Loucy (cell line): ENCODE measurements around the gene IL7R.

Experiments used
- EZH2phosphoT487 ChIP-seq: fragments of 200-600 bp; IDR thresholded peaks from 2 replicates; pipeline ENCODE4 v1.6.1; 2018; ENCODE audit warnings: antibody characterized with exemption, mild to moderate bottlenecking, moderate library complexity, borderline replicate concordance
- TF ChIP-seq, protein P1 (sequence below): fragments of 200-600 bp; sonication (generic); conservative IDR thresholded peaks from 2 replicates; pipeline ENCODE4 v1.5.1; 2014; ENCODE audit warnings: mild to moderate bottlenecking, antibody characterized with exemption, low read length

DNA sequence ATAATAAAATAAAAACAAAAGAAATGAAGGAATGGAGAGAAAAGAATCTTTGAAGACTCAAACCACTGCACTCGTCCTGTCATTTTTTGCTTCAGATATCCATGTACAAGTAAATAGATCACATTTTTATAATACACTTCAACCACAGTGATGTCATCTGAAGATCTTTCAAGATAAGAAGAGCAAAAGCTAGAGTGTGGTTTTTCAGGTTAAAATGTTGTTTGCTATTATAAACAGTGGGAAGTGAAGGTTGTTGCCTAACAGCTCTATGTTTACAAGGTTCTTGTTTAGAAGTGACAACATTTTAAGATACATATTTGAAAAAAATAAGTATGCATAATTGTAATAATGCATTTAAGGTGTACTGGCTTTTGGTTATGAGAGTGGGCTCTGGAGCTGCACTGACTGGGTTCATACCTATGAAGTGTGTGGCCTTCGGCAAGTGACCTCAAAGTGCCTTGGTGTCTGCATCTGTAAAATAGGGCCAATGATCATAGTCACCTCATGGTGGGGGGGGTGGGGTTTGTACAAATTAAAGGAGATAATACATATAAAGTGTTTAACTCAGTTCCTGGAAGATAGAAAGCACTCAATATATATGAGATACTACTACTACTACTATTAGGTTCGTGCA is 45.5 kb upstream of the IL7R start:
- TF ChIP-seq, protein P1, sequence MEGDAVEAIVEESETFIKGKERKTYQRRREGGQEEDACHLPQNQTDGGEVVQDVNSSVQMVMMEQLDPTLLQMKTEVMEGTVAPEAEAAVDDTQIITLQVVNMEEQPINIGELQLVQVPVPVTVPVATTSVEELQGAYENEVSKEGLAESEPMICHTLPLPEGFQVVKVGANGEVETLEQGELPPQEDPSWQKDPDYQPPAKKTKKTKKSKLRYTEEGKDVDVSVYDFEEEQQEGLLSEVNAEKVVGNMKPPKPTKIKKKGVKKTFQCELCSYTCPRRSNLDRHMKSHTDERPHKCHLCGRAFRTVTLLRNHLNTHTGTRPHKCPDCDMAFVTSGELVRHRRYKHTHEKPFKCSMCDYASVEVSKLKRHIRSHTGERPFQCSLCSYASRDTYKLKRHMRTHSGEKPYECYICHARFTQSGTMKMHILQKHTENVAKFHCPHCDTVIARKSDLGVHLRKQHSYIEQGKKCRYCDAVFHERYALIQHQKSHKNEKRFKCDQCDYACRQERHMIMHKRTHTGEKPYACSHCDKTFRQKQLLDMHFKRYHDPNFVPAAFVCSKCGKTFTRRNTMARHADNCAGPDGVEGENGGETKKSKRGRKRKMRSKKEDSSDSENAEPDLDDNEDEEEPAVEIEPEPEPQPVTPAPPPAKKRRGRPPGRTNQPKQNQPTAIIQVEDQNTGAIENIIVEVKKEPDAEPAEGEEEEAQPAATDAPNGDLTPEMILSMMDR = no peak
- no peak for TF ChIP-seq EZH2phosphoT487
